Measurements from ENCODE around the gene ABCA6. TPM values are rescaled to one million over a fixed set of nuclear protein-coding genes. Genes with fewer than 3 reads are reported as not detected.

The ABCA6 gene
- total and polyA plus RNA-seq, 12 donors: 5.4 to 45.4 (median 15.4) TPM

DNA sequence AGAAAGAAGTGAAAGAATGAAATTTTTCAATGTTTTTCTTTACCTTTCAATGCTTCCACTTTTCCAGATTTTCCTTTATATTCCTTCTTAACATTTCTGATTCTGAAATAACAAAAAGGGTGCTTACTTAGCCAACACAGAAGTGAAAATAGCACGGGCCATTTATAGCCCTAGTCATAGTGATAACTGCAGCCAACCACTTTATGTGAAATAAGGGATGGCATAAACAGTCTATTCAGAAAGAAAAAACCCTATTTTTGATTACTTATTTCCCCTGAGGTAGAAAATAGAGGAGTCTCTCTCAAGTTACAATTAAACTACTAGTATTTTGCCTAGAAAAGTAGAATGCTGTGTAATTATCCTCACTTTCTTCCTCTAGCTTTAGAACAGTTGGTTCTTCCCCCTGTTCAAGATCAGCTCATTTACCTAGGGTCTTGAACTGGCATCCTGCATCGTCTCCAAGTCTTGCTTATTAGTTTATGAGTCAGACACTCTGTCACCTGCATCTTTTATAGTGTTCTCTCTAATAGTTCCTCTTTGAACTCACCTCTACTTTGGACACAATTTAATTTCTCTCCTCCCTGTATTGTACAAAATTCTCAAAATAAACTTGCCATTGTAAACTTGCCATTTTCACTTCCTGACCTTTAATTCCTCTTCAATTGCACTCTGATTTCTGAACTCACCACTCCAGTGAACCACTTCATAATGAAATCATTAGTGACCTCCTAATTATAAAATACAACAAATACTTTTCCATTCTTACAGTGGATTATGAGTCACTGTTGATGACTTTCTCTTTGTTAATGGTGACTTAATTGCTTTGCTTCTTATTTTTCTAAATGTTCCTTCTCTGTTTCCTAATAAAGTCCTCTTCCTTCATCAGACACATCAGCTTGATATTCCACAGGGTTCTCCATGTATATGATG is 23.6 kb downstream of the ABCA6 start:
- no peak for TF ChIP-seq POLR2A (IDR thresholded peaks at IDR 0.05)
- TF ChIP-seq CTCF (IDR thresholded peaks at IDR 0.05): no peak
- H3K27me3 ChIP-seq: no peaks in the 10 kb centered on the region
- DNase-seq: no peak
- no peaks in the 10 kb centered on the region for H3K9me3 ChIP-seq (replicated peaks in 1 of 3)
- H3K27ac ChIP-seq: no peak overlapping the region
- no peaks in the 10 kb centered on the region for H3K36me3 ChIP-seq (replicated peaks in 1 of 2)
- intact Hi-C loops (cut with DNase I): no loop called here
- WGBS, 4 donors: 44 to 54% (median 52%) methylated on average over 2 of the region's 2 CpGs
- no peak overlapping the region for H3K4me3 ChIP-seq
- H3K4me1 ChIP-seq (replicated peaks in 1 of 2): peaks cover 3 to 25% of the 10 kb centered on the region in 2 donors

- Histone ChIP-seq H3K9me3 (replicated peaks in 1 of 3) (no peaks in the 10 kb centered on the region), H3K27ac (no peak overlapping the region), H3K4me1 (replicated peaks in 1 of 2) (peaks cover 0 to 9% of the 10 kb centered on the region in 2 donors), H3K27me3 (no peaks in the 10 kb centered on the region), H3K4me3 (no peak overlapping the region), H3K36me3 (replicated peaks in 1 of 2) (no peaks in the 10 kb centered on the region)
- TF ChIP-seq CTCF (IDR thresholded peaks at IDR 0.05): no peak
- no peak for TF ChIP-seq POLR2A (IDR thresholded peaks at IDR 0.05)
- 74 to 86% (median 81%) methylated on average over 1 of the region's 1 CpG for WGBS, 4 donors
- intact Hi-C loops (cut with DNase I): no loop called here
- no peak for DNase-seq
These were observed 29.9 kb downstream of the ABCA6 start for GRCh38 chr17:69111794-69112193.

- WGBS, 4 donors: 87 to 91% (median 89%) methylated on average over 10 of the region's 10 CpGs
- no peak for TF ChIP-seq POLR2A (IDR thresholded peaks at IDR 0.05)
- H3K4me3 ChIP-seq: no peak overlapping the region
- no peaks in the 10 kb centered on the region for H3K9me3 ChIP-seq (replicated peaks in 1 of 3)
- intact Hi-C loops (cut with DNase I): no loop called here
- H3K4me1 ChIP-seq (replicated peaks in 1 of 2): no peaks in the 10 kb centered on the region
- no peak overlapping the region for H3K27ac ChIP-seq
- DNase-seq: no peak
- no peaks in the 10 kb centered on the region for H3K27me3 ChIP-seq
- peaks cover 0 to 8% of the 10 kb centered on the region in 2 donors for H3K36me3 ChIP-seq (replicated peaks in 1 of 2)
These were observed 35.6 kb downstream of the ABCA6 start for GRCh38 chr17:69105907-69106730.

GRCh38 chr17:69103557-69104233 is 38.0 kb downstream of the ABCA6 start:
- Histone ChIP-seq H3K4me3 (no peak overlapping the region), H3K36me3 (replicated peaks in 1 of 2) (peaks cover 0 to 8% of the 10 kb centered on the region in 2 donors), H3K9me3 (replicated peaks in 1 of 3) (no peaks in the 10 kb centered on the region), H3K27me3 (no peaks in the 10 kb centered on the region), H3K4me1 (replicated peaks in 1 of 2) (no peaks in the 10 kb centered on the region), H3K27ac (no peak overlapping the region)
- intact Hi-C loops (cut with DNase I): no loop called here
- no peak for TF ChIP-seq CTCF (IDR thresholded peaks at IDR 0.05)
- DNase-seq: no peak
- WGBS, 4 donors: 89 to 92% (median 92%) methylated on average over 8 to 9 of the region's 9 CpGs
